NCI-H524 treated with DMSO at 0.1 percent for 48 hours (cell line): ENCODE results near the gene LCOR.

Experiments
- DNase-seq: peaks from one replicate; lab custom pipeline; 2025; lab: John Stamatoyannopoulos, UW

LCOR gene

DNA sequence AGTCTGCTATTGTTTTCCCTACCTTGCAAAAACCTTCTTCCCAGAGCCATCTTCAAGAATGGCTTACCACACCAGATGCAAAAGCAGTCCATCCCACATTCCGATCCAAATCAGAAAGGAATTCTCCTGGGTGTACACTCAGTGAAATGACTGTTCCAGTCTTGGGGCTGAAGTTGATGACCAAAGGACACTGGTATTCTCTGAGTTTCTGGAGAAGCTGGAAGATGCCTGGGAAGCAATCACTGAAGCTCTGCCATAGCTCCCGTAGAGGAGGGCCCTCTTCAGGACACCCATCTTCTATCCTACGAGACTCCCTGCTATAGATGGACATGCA lies 155.7 kb downstream of the LCOR start:
- no peak for DNase-seq

DNA sequence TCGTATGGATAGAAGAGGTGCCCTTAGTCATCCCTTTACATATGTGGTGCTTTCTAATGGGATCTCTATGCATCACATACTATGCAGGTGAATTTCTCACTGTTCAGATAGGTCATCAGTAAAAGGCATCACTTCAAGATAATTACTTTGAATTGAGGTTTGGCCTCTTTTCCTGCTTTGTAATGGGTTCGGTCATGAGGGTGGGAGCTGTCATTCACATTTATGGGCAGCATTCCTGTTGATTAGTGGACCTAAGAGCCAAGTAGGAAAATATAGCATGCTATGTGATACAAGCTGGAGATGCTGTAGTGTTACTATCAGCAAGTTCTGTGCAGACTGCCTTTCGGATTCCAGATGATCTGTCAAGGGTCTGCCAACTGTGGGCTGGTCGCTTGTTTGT lies 156.3 kb downstream of the LCOR start:
- no peak for DNase-seq

DNA sequence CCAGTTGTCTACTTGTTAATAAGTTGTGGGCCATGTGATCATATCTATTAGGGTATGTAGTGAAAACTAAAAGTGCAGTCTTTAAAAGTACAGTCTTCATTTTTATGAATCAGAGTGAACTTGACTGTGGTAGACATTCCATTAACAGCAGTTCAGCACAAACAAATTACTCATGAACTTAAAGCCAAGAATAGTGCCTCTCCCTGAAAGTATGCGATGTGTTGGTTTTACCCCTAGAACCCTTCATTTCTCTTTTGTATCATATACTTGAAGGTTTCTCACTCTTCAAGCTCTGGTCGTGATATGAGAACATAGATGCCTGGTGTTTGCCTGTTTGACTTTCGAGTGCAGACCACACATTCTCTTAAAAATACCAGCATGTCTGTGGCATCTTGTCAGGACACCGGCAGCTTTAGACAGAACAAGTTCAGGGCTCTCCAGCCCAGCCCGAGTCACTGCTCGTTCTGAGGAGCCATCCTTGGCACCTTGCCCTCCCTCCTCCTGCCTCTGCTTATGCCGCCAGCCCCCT lies 159.3 kb downstream of the LCOR start:
- DNase-seq = no peak

DNA sequence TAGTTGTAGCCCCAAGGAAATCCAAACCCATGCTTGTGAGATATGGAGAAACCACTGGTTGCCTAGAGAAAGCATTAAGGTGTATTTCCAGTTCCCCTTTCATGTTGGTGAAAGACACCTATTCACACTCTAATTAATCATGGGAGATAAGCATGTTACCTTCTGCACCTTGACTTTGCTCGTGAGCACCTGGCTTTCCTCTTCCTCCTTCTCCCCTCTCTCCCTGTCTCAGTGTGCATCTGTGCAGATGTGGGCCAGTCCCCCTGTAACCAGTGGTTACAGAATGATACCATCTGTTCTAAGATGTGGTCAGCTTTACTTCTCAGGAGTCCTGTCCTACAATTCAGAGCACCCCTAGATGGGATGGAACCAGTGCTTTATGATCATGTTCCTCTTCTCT lies 160.6 kb downstream of the LCOR start:
- no peak for DNase-seq

DNA sequence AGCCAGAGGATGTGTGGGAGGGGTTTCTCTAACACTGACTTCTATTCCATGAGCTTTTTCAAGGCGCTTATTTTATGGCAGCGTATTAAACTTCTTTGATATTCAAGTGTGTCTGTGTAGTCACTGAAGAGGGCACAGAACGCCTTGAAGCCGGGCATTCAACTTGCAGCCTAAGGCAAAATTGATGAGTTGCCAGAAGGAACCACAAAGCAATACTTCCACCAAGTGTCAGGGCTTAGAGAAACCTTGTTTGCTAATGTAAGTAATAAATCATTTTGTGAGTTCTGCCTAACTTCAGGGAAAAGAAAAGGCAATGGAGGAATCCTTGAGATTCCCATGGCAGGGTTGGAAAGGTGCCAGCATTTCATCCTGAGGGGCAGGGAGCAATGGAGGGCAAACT lies 163.8 kb downstream of the LCOR start:
- DNase-seq = no peak

DNA sequence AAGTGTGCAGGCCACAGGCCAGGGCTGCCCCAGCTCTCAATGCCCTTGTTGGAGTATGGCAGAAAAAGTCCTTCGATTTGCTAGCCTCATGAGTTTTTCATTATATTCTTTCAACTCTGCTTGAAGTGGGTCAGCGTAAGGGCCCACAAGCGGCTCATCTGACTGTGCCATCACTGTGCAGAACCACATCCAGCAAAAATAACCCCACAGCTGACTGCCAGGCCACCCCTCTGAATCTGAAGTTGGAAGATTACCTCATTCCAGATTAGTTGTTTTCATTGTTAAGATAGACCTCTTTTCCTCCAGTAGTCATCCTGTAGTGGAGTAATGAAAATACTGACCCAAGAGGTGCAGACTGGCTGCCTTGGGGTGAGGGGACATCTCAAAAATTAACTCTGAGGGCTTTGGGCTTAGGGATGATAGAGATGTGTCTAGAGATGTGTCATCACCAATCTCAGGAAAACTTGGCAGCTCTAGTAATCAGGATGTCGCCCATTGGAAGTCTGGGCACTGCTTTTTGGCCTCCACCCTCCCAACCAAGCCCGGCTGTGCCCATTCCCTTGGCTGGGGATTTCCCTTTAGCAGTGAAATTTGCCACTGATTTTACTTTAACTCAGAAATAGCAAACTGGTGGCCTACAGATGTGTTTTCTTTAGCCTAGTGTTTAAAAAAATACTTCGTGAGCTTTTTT lies 164.3 kb downstream of the LCOR start:
- DNase-seq = no peak

DNA sequence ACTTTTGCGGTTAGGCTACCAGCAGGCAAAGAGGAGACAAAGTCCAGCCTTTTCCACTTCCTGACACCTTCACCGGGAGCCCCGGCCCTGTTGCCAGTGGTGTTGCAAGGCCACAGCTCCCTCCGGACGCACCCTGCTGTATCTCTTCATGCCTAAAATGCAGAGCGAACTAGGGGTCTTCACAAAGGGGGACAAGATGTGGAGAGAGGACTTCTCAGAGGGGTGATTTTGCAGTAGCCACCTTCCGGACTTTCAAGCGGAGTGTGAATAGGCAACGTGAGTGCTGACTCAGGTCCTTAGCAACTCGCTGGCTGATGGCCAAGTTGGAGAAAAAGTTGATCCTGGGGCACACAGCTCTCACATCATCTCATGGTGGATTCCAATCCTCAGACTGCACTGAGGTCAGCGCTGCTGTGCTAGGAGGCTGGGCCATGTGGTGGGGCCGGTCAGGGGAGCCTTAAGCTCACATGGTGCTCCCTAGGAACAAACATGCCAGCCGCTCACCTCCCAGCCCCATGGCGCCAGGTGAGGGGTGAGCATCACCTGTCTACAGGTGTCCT lies 166.3 kb downstream of the LCOR start:
- DNase-seq = no peak

DNA sequence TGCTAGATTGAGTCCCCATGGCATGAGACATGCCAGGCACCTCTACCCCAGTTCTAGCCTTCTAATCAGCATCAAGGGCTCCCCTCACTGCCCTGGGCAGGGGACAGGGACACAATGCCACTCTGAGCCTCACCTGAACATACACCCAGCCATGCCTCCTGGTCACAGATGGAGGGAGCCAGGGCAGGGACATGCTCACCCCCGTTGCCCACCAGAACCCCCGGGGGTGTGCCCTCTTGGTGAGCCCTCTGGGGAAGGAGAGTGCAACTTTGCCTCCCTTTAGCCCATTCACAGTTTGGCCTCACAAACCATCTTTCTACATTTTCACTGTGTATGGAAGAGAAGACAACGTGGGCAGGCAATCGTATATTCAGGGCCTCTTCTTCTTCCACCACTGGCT lies 167.2 kb downstream of the LCOR start:
- DNase-seq = no peak

DNA sequence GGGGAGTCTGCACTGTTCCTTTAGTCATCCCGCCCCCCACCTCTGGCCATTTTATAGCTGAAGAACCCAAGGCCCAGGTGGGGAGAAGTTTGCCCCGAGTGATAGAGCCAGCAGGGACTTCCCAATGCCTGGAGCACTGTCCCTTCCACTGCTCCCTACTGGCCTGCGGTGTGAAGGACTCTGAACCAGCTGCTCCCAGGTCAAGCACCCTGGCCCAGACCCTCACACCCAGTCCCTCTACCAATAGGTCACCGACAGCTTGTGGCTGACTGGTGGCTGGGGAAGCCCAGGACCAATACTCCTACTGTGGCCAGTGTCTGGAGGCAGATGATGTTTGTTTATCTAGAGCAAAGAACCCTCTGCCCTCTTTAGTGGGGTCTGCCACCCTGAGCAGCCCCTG lies 167.9 kb downstream of the LCOR start:
- no peak for DNase-seq

DNA sequence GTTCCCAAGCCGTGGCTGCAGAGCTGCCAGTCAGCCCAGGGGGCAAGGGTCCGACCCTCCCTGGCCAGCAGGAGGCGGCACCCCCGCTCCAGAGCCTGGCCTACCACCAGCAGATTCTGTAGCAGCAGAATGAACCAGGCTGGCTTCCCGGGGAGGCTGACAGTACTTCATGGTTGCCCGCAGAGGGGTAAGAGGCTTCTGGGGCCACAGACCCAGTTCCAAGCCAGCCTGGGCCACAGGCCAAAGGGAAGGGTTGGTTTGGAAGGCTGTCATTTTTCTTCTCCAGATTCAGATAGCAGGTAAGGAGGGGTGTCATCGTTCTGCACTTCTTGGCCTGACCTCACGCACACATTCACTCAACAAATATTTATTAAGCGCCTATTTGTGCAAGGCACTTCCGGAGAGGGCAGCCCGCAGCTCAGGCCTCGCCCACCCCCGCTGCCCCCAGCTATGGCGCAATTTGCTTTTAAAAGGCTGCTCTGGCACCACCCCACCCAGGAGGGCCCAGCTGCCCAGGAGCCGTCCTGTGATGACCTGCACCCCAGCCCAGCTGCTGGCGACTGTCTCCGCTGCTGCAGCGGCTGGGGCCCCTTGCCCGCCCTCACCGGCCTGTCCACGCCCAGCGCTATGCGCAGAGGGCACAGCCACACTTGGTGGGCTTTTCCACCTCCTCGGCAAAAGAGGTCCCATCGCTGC lies 168.5 kb downstream of the LCOR start:
- no peak for DNase-seq

DNA sequence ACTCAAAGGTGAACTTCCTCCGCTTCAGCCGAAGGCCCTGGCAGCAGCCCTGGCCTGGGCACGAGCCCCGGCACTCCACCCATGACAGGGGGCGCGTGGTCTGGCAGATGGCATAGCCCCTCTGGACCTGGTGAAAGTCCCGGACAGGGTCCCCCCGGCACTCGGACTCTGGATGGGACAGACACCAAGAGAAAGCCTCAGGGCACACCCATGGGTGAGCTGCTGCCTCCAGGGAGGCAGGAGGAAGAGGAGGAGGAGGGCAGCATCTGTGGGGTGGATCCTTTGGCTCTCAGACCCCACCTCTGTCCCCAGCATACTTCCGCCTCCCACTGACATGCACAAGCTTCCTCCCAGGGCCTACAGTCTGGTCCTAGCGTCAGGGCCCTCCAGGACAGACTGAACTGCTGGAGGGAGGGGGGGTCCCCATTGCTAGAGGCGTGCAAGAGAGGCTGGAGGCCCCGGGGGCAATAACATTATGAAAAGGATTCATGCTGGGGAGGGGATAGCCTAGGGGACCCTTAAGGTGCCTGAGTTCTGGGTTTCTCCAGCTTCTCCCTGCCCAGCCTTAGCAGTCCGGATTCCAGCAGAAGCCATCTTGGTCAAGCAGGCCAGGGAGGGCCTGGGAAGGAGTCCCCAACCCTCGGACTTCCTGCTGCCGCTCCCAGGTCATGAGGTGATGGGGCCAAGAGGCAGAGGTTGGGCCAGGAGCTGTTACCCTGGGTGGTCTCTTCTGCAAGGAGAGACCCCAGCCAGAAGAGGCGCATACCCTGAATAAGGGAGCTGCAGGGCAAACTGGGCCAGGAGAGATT lies 169.3 kb downstream of the LCOR start:
- DNase-seq = no peak

DNA sequence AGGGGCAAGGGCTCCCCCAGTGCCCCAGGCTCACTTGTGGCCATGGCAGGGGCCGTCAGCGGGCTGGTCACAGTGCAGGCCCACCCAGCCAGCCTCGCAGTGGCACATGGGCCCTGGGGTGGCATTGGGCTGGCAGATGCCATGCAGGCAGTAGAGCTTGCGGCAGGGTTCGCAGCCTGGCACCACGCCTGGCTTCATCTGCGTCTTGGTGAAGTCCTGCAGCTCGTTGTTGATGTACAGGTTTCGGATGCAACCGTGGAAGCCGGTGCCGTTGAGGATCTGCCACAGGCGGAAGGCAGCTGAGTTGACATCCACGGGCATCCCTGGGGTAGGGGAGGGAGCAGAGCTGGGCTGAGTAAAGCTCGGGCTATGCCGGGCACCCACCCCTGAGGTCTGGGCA lies 170.6 kb downstream of the LCOR start:
- no peak for DNase-seq

DNA sequence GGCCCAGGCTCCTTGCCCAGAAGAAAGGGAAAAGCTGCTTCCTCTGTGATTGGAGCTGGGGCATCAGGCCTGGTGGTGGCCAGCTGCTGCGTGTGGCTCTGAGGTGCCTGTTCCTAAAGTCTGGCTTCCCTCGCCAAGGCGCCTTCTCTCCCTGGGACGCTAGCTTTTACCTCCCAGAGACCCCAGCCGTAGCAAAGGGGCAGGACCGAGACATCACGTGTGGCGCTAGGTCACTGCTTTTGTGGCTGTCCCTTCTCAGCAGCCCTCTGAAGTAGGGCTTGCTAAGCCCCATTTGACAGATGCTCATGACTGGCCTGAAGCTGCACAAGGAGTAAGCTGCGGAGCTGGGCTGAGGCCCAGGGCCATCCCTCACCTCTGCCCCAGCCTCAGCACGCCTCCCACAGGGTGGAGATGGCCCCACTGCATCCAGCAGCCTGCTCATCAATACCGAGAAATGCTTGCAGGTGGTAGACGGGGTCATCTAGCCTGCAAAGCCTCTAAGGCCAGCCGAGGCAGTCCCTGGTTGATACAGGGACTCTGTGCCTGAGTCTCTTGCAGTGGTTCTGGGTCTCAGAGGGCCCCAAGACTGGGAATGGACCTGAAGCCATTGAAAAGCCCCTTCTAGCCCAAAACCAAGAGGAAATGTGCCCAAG lies 171.2 kb downstream of the LCOR start:
- DNase-seq = no peak

DNA sequence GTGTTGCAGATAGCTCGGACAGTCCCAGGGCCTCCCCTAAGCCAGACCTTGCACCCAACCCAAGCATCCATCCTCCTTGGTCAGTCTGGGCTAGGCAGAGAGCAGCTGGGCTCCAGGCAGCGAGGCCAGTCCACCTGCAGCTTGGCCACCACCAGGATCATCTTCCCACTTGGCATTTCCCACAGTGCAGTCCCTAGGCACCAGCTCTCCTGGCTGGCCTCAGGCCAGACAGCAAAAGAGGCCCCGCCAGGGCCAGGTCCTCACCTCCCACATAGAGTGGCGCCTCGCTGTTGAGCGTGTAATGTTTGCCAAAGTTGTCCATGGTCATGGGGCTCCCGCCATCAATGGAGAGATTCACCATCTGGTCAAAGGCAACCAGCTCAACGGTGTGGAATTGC lies 171.7 kb downstream of the LCOR start:
- no peak for DNase-seq

DNA sequence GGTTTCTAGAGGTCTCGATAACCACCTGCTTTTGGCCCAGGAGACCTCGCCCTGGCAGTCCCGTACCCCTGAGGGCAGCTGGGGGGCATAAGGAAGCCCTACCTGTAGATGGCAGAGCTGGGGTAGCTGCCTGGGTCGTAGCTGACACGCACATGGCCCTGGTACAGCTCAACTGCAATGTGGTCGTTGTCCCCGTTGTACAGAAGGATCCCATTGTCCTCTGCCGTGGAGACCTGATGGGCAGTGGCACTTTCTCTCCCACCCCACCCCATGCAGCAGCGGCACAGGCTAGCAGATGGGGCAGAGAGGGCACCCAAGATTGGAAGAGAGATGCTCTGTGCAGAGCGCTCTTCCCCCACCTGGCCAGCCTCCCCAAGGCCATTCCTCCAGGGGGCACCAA lies 172.5 kb downstream of the LCOR start:
- no peak for DNase-seq

DNA sequence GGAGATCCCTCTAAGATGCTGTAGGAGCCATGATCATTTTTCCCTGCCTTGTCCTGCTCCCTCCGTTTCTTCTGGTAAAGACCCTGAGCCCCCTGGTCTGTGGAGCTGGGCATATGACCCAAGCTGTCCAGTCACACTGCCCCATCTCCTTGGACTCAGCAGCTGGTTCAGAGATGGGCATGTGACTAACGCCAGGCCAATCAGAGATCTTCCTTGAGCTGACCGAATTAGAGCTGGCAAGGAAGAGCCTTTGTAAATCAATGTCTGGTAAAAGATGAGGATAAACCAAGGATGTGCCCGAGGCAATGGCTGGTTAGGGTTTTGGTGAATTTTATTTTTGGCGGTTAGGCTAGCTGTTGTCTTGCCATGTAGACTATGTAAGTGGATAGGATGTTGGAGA lies 173.3 kb downstream of the LCOR start:
- no peak for DNase-seq

DNA sequence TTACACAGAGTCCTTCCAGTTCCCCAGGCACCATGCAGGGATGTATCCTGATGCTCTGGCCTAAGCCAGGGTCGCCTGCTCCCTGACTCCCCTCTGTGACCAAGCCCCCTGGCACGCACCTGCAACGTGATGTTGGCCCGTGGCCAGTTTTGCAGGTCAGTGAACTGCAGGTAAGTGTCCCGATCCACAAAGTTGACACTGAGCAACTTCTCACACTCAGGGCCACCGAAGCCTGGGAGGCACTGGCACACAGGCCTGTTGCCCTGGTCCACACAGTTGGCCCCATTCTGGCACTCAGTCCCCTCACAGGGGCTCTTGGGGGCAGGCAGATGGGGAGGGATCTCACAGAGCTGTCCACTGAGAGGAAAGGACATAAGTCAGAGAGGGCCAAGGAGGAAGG lies 174.3 kb downstream of the LCOR start:
- DNase-seq = no peak

DNA sequence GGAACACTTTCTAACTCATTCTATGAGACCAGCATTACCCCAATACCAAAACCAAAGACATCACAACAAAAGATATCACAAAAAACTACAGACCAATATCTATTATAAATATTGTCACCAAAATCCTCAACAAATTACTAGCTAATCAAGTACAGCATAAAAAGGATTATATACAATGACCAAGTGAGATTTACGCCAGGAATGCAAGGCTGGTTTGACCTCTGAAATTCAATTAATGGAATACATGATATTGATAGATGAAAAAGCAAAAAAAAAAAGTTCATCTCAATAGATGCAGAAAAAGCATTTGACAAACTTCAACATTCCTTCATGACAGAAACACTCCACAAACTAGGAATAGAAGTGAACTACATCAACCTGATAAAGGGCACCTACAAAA lies 175.3 kb downstream of the LCOR start:
- no peak for DNase-seq

DNA sequence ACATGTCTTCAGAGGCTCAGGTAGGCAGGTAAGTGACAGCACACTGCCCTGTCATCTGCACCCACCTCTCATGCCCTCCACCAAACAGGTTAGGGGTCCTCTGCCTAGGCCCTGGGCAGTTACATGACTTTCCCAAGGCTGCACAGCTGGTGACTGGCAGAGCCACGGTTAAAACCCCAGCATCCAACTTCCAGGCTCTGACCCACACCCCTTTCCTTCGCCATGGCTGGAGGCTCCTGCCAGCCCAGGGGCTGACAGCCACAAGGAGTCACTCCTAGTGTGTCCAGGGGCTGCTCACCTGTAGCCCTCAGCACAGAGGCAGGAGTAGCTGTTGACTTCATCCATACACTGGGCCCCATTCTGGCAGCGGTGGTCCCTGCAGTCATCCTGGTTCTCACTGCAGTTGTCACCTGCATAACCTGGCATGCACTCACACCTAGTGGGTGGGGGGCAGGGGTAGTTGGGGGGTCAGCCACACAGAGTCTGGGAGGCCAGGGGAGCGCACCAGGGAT lies 178.7 kb downstream of the LCOR start:
- no peak for DNase-seq

DNA sequence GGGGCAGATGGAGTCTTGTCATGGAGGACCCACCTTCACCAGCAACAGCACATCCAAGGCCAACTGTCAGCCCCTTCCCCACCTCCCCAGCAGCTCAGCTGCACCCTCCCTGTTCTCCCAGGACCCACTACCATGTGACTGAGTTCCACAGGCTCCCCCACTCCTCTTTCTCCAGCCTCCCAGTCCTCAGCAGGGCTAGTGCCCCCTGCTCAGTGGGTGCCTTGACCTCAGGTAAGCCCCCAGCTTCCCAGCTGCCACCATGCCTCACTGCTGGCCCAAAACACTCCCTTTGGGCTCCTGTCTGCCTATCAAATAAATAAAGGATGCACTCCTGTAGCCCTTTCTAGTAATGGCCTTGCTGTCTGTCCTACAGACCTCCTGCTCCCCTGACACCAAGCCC lies 179.3 kb downstream of the LCOR start:
- no peak for DNase-seq

DNA sequence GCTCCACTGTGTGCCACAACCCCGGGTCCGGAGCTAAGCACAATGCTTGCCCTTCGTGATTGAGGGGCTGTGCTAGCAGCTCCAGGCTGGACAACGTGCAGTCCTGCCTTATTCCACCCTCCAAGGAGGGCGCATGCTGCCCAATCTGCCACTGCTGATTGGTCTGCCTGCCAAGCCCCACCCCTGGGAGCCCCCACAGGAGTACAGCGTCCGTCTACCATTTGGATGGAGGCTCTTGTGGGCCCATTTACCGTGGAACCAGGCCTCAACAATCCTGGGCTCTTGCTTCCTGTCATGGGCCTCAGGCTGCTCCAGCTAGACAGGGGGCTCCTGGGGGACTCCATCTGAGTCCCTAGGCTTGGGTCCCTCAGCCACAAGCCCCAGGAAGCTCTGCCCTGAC lies 180.4 kb downstream of the LCOR start:
- DNase-seq = no peak

DNA sequence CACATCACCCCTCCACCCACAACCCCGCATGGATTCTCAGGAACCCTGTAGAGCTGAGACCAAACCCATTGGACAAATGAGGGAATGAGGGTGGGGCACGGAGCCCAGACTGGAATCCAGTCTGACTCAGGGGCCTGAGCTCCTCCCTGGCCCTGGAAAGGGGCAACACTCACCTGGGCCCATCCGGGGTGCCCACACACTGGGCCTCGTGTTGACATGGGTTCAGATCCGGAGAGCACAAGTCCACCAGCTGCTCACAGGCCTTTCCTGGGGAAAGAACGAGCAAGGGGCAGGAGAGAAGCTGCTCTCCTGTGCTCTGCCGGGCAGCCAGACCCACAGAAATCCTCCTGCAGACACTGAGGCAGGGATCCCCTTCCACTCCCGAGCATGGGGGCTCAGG lies 181.5 kb downstream of the LCOR start:
- no peak for DNase-seq
